ENCODE data around the gene VPS13D.
"Not testable (repeated sequence)": the region's sequence is repeated elsewhere in the genome, so short reads cannot be mapped to it uniquely, and the experiment has no call there.

The VPS13D gene

GRCh38 chr1:12285496-12286143 lies 55.8 kb downstream of the VPS13D start:
- no peak for DNase-seq (ENCODE audit: low read depth)

GRCh38 chr1:12287869-12288268 lies 58.0 kb downstream of the VPS13D start:
- DNase-seq (ENCODE audit: low read depth): no peak

- no peak for DNase-seq (ENCODE audit: low read depth)
Observed at GRCh38 chr1:12290828-12291227, 61.0 kb downstream of the VPS13D start.

GRCh38 chr1:12293416-12293815 lies 63.6 kb downstream of the VPS13D start:
- no peak for DNase-seq (ENCODE audit: low read depth)

- DNase-seq (ENCODE audit: low read depth): no peak
Observed at GRCh38 chr1:12294076-12294475, 64.2 kb downstream of the VPS13D start.

GRCh38 chr1:12296016-12296415 lies 66.2 kb downstream of the VPS13D start:
- no peak for DNase-seq (ENCODE audit: low read depth)

- DNase-seq (ENCODE audit: low read depth): no peak
Observed at GRCh38 chr1:12296623-12297022, 66.8 kb downstream of the VPS13D start.

- no peak for DNase-seq (ENCODE audit: low read depth)
Observed at GRCh38 chr1:12300706-12301105, 70.9 kb downstream of the VPS13D start.

- DNase-seq (ENCODE audit: low read depth): no peak
Observed at GRCh38 chr1:12301518-12302237, 71.8 kb downstream of the VPS13D start.

GRCh38 chr1:12302798-12303447 lies 73.1 kb downstream of the VPS13D start:
- DNase-seq (ENCODE audit: low read depth): no peak

- no peak for DNase-seq (ENCODE audit: low read depth)
Observed at GRCh38 chr1:12305377-12305776, 75.5 kb downstream of the VPS13D start.

GRCh38 chr1:12309783-12310742 lies 80.2 kb downstream of the VPS13D start:
- DNase-seq (ENCODE audit: low read depth): no peak

- DNase-seq (ENCODE audit: low read depth): no peak
Observed at GRCh38 chr1:12314333-12314903, 84.6 kb downstream of the VPS13D start.

GRCh38 chr1:12315146-12315545 lies 85.3 kb downstream of the VPS13D start:
- no peak for DNase-seq (ENCODE audit: low read depth)

- DNase-seq (ENCODE audit: low read depth): no peak
Observed at GRCh38 chr1:12316331-12316730, 86.5 kb downstream of the VPS13D start.

- no peak for DNase-seq (ENCODE audit: low read depth)
Observed at GRCh38 chr1:12320486-12320885, 90.7 kb downstream of the VPS13D start.

- DNase-seq (ENCODE audit: low read depth): no peak
Observed at GRCh38 chr1:12324423-12324822, 94.6 kb downstream of the VPS13D start.

GRCh38 chr1:12324973-12325372 lies 95.1 kb downstream of the VPS13D start:
- DNase-seq (ENCODE audit: low read depth): not testable (repeated sequence)

GRCh38 chr1:12326986-12327385 lies 97.2 kb downstream of the VPS13D start:
- DNase-seq (ENCODE audit: low read depth): no peak

GRCh38 chr1:12327566-12327965 lies 97.7 kb downstream of the VPS13D start:
- DNase-seq (ENCODE audit: low read depth): no peak

- no peak for DNase-seq (ENCODE audit: low read depth)
Observed at GRCh38 chr1:12333036-12333785, 103.4 kb downstream of the VPS13D start.

Measured in HS-27A (cell line).